Stimulated activated naive CD4-positive, alpha-beta T cell (primary cell): ENCODE results near the gene ATP13A5.

Source experiments
- DNase-seq, 6 experiments: peaks; one replicate each; lab custom pipeline; 2025; lab: John Stamatoyannopoulos, UW

ATP13A5 gene

GRCh38 chr3:193378706-193379105, at the start of gene ATP13A5:
Gene ATP13A5 (minus strand): TSS chr3:193378753. CDS start chr3:193378725, 28 bp downstream.
- no peak for DNase-seq

GRCh38 chr3:193418576-193419373, 40.2 kb upstream of the ATP13A5 start:
- no peak for DNase-seq

- no peak for DNase-seq
These were observed 38.1 kb upstream of the ATP13A5 start for GRCh38 chr3:193416629-193417028.

- DNase-seq, result no peak
These were observed 29.1 kb upstream of the ATP13A5 start for GRCh38 chr3:193407688-193408087.

GRCh38 chr3:193407112-193407511, 28.6 kb upstream of the ATP13A5 start:
- no peak for DNase-seq

GRCh38 chr3:193403307-193403706, 24.8 kb upstream of the ATP13A5 start:
- DNase-seq, result no peak

- DNase-seq, result no peak
These were observed 21.8 kb upstream of the ATP13A5 start for GRCh38 chr3:193400304-193400703.

- no peak for DNase-seq
These were observed 18.1 kb upstream of the ATP13A5 start for GRCh38 chr3:193396451-193397244.

- no peak for DNase-seq
These were observed 13.3 kb upstream of the ATP13A5 start for GRCh38 chr3:193391902-193392301.

GRCh38 chr3:193389335-193389734, 10.8 kb upstream of the ATP13A5 start:
- DNase-seq, result no peak

- DNase-seq, result no peak
These were observed 9.8 kb upstream of the ATP13A5 start for GRCh38 chr3:193388361-193388760.

- DNase-seq, result no peak
These were observed 9.0 kb upstream of the ATP13A5 start for GRCh38 chr3:193387596-193387995.

GRCh38 chr3:193377591-193377990, 962 bp downstream of the ATP13A5 start:
- no peak for DNase-seq

- no peak for DNase-seq
These were observed 2.9 kb downstream of the ATP13A5 start for GRCh38 chr3:193375614-193376013.

- no peak for DNase-seq
These were observed 5.8 kb downstream of the ATP13A5 start for GRCh38 chr3:193372783-193373182.

- DNase-seq, result no peak
These were observed 10.7 kb downstream of the ATP13A5 start for GRCh38 chr3:193367868-193368267.

- DNase-seq, result no peak
These were observed 21.3 kb downstream of the ATP13A5 start for GRCh38 chr3:193357291-193357690.

- DNase-seq, result no peak
These were observed 24.1 kb downstream of the ATP13A5 start for GRCh38 chr3:193354423-193354822.

GRCh38 chr3:193350744-193351143, 27.8 kb downstream of the ATP13A5 start:
- no peak for DNase-seq

- DNase-seq, result no peak
These were observed 29.9 kb downstream of the ATP13A5 start for GRCh38 chr3:193348686-193349085.

- DNase-seq, result no peak
These were observed 30.7 kb downstream of the ATP13A5 start for GRCh38 chr3:193347521-193348501.

- no peak for DNase-seq
These were observed 32.3 kb downstream of the ATP13A5 start for GRCh38 chr3:193346259-193346658.
